Measurements from ENCODE around the gene OSBPL2. TPM values are rescaled to one million over a fixed set of nuclear protein-coding genes. Genes with fewer than 3 reads are reported as not detected.

OSBPL2 gene
- total and polyA plus RNA-seq, 9 of the 15 experiments (the other 6 are each of a cell fraction or from before 2014, with no cell fraction given): 2.5 to 25.6 (median 14.1) TPM

- Histone ChIP-seq H3K27ac (ENCODE audit: extremely low read depth, low read depth, low read length) (no peak overlapping the region), H2AFZ (ENCODE audit: low read depth, low read length) (no peak overlapping the region), H3K36me3 (ENCODE audit: control insufficient read depth, insufficient read depth, low read length) (peaks cover 92% of the 10 kb centered on the region), H3K4me3 (no peak overlapping the region), H3K27me3 (ENCODE audit: control insufficient read depth in 2 of 2, insufficient read depth in 2 of 2, low read length in 2 of 2) (no peaks in the 10 kb centered on the region), H3K9ac (ENCODE audit: insufficient read depth in 1 of 2, low read depth in 2 of 2, low read length in 2 of 2) (no peak overlapping the region), H3K9me1 (ENCODE audit: control insufficient read depth, insufficient read depth, low read length) (no peaks in the 10 kb centered on the region), H3K79me2 (ENCODE audit: control insufficient read depth, insufficient read depth, low read length) (no peaks in the 10 kb centered on the region), H3K4me2 (ENCODE audit: insufficient read depth, low read length) (no peak overlapping the region), H3K4me1 (replicated peaks in 1 of 2; ENCODE audit: control insufficient read depth in 2 of 2, insufficient read depth in 2 of 2, low read length in 2 of 2) (peaks cover 0 to 40% of the 10 kb centered on the region in 2 experiments; a peak in 2 of 5 replicates), H4K20me1 (replicated peaks; ENCODE audit: control insufficient read depth, insufficient read depth, low read length) (no peaks in the 10 kb centered on the region), H3K9me3 (replicated peaks; ENCODE audit: control insufficient read depth, insufficient read depth, low read depth, low read length) (no peaks in the 10 kb centered on the region)
- ChIA-PET POLR2A (no interaction called here), CTCF (ENCODE audit: low intra/inter-chr PET ratio) (no interaction called here)
- FAIRE-seq (no peak), DNase-seq (ENCODE audit: extremely low read depth in 1 of 4, low spot score in 3 of 4) (no peak), ATAC-seq (no peak)
- intact Hi-C loops (cut with micrococcal nuclease) (no loop called here), in situ Hi-C loops (cut with MboI) (no loop called here)
- WGBS (ENCODE audit: insufficient coverage, low coverage, missing lambda C conversion rate): 97% methylated on average over 19 of the region's 26 CpGs
- no TSS peak for BruUV-seq (replicated peaks)
- TF ChIP-seq KAT2B (IDR thresholded peaks at IDR 0.05; ENCODE audit: low read depth, low read length): no peak
- no peak for TF ChIP-seq RBM17 (IDR thresholded peaks at IDR 0.05; ENCODE audit: borderline replicate concordance, low read depth, low read length)
- TF ChIP-seq NFIC (IDR thresholded peaks at IDR 0.05): no peak
- TF ChIP-seq HOXB6 (CRISPR knock-in tag; IDR thresholded peaks at IDR 0.05; ENCODE audit: borderline replicate concordance): no peak
- TF ChIP-seq KDM4B (IDR thresholded peaks at IDR 0.05; ENCODE audit: borderline replicate concordance in 2 of 2, low read depth in 1 of 2): no peak
- no peak for TF ChIP-seq SOX6 (IDR thresholded peaks at IDR 0.05)
- TF ChIP-seq, protein P1, sequence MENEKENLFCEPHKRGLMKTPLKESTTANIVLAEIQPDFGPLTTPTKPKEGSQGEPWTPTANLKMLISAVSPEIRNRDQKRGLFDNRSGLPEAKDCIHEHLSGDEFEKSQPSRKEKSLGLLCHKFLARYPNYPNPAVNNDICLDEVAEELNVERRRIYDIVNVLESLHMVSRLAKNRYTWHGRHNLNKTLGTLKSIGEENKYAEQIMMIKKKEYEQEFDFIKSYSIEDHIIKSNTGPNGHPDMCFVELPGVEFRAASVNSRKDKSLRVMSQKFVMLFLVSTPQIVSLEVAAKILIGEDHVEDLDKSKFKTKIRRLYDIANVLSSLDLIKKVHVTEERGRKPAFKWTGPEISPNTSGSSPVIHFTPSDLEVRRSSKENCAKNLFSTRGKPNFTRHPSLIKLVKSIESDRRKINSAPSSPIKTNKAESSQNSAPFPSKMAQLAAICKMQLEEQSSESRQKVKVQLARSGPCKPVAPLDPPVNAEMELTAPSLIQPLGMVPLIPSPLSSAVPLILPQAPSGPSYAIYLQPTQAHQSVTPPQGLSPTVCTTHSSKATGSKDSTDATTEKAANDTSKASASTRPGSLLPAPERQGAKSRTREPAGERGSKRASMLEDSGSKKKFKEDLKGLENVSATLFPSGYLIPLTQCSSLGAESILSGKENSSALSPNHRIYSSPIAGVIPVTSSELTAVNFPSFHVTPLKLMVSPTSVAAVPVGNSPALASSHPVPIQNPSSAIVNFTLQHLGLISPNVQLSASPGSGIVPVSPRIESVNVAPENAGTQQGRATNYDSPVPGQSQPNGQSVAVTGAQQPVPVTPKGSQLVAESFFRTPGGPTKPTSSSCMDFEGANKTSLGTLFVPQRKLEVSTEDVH (IDR thresholded peaks at IDR 0.05; ENCODE audit: low read depth, partially characterized antibody): no peak
- TF ChIP-seq, protein P2, sequence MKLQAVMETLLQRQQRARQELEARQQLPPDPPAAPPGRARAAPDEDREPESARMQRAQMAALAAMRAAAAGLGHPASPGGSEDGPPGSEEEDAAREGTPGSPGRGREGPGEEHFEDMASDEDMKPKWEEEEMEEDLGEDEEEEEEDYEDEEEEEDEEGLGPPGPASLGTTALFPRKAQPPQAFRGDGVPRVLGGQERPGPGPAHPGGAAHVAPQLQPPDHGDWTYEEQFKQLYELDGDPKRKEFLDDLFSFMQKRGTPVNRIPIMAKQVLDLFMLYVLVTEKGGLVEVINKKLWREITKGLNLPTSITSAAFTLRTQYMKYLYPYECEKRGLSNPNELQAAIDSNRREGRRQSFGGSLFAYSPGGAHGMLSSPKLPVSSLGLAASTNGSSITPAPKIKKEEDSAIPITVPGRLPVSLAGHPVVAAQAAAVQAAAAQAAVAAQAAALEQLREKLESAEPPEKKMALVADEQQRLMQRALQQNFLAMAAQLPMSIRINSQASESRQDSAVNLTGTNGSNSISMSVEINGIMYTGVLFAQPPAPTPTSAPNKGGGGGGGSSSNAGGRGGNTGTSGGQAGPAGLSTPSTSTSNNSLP (IDR thresholded peaks at IDR 0.05; ENCODE audit: borderline replicate concordance, low read depth, low read length): no peak
- TF ChIP-seq ZHX1 (conservative IDR thresholded peaks at IDR 0.05; ENCODE audit: low read length): no peak
- TF ChIP-seq FOSL1 (tag; conservative IDR thresholded peaks at IDR 0.05): no peak
These were observed 74.7 kb downstream of the OSBPL2 start for GRCh38 chr20:62313021-62313420.

Data from K562 (cell line).